ENCODE data around the gene COPS7A. TPM values are rescaled to one million over a fixed set of nuclear protein-coding genes. Genes with fewer than 3 reads are reported as not detected.

COPS7A gene
- total and polyA plus RNA-seq, 2 donors (not counting 1 experiment from before 2014, with no cell fraction given) = 28.3 to 46.0 TPM

DNA sequence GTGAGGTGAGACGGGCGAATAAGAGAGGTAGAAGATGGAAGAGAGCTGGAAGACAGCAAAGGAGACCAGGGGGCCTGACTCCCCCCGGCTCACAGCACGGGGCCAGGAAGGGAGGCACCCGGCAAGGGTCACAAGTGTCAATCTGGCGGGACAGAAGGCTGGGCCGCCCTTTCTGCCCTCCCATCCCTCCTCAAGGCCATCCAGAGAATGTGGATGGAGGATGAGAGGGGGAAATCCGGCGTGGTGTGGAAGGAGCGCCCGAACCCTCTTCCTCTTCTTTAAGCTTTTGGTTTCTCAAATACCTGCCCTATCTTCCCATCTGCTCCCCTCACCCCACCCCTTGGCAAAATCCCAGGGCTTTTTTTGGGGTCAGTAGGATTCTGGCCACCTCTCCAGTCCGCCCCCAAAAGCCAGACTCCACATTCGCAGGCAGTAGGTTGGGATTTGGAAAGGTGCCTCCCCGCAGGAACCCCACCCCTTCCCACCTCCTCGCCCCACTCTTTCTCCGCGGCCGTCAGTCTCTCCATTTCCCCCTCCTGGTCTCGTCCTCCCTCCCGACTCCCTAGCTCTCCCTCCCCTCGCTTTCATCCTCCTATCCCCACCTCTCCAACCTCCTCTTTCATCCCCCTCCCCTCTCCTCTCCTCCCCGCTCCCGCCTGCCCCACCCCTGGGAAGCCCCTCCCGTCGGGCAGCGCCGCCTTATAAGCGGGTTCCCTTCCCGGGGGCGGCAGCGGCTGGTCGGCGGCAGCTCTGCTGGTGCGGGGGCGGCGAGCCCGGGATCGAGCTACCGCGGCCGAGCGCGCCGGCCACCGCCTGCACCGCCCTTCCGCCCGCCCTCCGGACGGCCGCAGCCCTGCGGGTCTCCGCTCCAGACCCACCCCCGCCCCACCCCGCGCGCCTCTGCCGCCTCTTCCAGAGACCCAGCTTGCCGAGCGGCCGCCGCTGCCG lies 42.1 kb downstream of the COPS7A start, which contains the start of gene PTMS:
TSS of gene PTMS (plus strand) at position 730 of the 948 bp plus-strand sequence. CDS start 343 bp downstream, outside the sequence.
- ChIA-PET POLR2A (interaction anchor here (0.6 to 2.0 kb wide), 5 partner anchors 12 to 102 kb away, joined by 3 to 16 read pairs (median 6); partner anchors contain the start of genes COPS7A, MLF2 and ZNF384), CTCF (interaction anchor here (0.5 to 6.0 kb wide), 25 partner anchors 8 to 531 kb away, joined by 3 to 85 read pairs (median 3); partner anchors contain the start of genes CDCA3, COPS7A, MLF2 and USP5)
- Mint-ChIP-seq H3K9me3 (ENCODE audit: insufficient read depth) (no peaks in the 10 kb centered on the region), H3K4me3 (peak within 1 kb of the TSS; percentile 90), H3K4me1 (peaks cover 29% of the 10 kb centered on the region), H3K27me3 (peaks cover 40% of the 10 kb centered on the region), H3K27ac (peak within 1 kb of the TSS; percentile 23)
- WGBS (ENCODE audit: insufficient coverage) = 3% methylated on average over 57 of the region's 63 CpGs
- DNase-seq (no peak), ATAC-seq (ENCODE audit: low read depth) (peak; percentile 11)
- Histone ChIP-seq H2AFZ (ENCODE audit: insufficient read depth, low read depth, low read length, poor library complexity, severe bottlenecking) (peak within 1 kb of the TSS; percentile 95), H3K36me3 (replicated peaks in 1 of 2; ENCODE audit: control extremely low read depth in 1 of 2, control insufficient read depth in 1 of 2, extremely low read depth in 1 of 2, insufficient read depth in 2 of 2, low read length in 1 of 2) (no peaks in the 10 kb centered on the region), H3K27me3 (replicated peaks in 1 of 4; ENCODE audit: control extremely low read depth in 1 of 4, control insufficient read depth in 3 of 4, insufficient read depth in 4 of 4, low read length in 3 of 4) (peaks cover 0 to 56% (median 27%) of the 10 kb centered on the region in 4 experiments), H3K9me3 (ENCODE audit: control extremely low read depth in 1 of 3, control insufficient read depth in 2 of 3, insufficient read depth in 1 of 3, low read length in 2 of 3) (peaks cover 0 to 4% (median 0%) of the 10 kb centered on the region in 3 donors), H4K20me1 (ENCODE audit: control insufficient read depth, insufficient read depth, low read length, poor library complexity, severe bottlenecking) (no peaks in the 10 kb centered on the region), H3K4me2 (replicated peaks; ENCODE audit: low read depth, low read length, poor library complexity, severe bottlenecking) (peak within 1 kb of the TSS; percentile 96), H3K9ac (ENCODE audit: low read length) (peak within 1 kb of the TSS; percentile 67), H3K27ac (ENCODE audit: low read length in 2 of 2) (no peak within 1 kb of the TSS), H3K4me3 (ENCODE audit: control extremely low read depth in 1 of 5, extremely low read depth in 1 of 5, insufficient read depth in 1 of 5, low read depth in 2 of 5, low read length in 4 of 5) (peak within 1 kb of the TSS in 4 of 5 experiments; percentile 41 to 78 (median 54)), H3K79me2 (ENCODE audit: control insufficient read depth, insufficient read depth, low read length) (no peaks in the 10 kb centered on the region), H3K4me1 (ENCODE audit: control insufficient read depth in 2 of 2, insufficient read depth in 2 of 2, low read length in 2 of 2) (peaks cover 33 to 36% of the 10 kb centered on the region in 2 donors)
- intact Hi-C loops (cut with micrococcal nuclease) = loop anchor here (1.0 to 5.0 kb wide), 2 partner anchors 13 to 86 kb away; partner anchors contain the start of genes CDCA3, MLF2 and USP5
- TF ChIP-seq EZH2 (IDR thresholded peaks at IDR 0.05; ENCODE audit: borderline replicate concordance, insufficient read depth, low read depth, low read length, poor library complexity, severe bottlenecking) = no peak
- no peak for TF ChIP-seq CTCF (IDR thresholded peaks at IDR 0.05)

Measured in B cell (primary cell).